GM18867 (cell line): Measurements from ENCODE around the gene GPR176.

Experiments
- ATAC-seq: cut with Tn5 transposase; IDR thresholded peaks from one replicate; pipeline ENCODE4 v1.9.1; 2021; ENCODE audit warnings: mild to moderate bottlenecking, moderate library complexity; ENCODE audit not compliant: unreplicated experiment

Gene GPR176

GRCh38 chr15:39786447-39787056, 133.5 kb downstream of the GPR176 start:
- no peak for ATAC-seq

DNA sequence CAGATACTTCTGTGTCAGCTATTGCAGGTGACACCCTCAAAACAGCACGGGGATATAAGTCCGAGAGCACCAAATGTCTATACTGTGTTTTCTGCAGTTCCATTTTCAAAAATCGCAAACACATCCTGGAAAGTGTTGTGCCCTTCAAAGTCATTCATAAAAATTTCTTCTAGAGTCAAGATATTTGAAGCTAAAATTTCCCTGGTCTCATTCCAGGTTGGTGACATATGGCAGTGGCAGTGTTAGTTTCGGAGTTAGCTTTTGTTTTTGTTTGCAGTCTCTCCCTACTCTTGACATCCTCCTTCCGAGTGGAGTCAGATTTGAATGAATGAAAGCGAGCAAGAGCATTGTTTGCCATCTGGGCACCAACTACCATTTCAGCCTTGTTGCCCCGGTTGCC, 134.2 kb downstream of the GPR176 start:
- ATAC-seq, result no peak

DNA sequence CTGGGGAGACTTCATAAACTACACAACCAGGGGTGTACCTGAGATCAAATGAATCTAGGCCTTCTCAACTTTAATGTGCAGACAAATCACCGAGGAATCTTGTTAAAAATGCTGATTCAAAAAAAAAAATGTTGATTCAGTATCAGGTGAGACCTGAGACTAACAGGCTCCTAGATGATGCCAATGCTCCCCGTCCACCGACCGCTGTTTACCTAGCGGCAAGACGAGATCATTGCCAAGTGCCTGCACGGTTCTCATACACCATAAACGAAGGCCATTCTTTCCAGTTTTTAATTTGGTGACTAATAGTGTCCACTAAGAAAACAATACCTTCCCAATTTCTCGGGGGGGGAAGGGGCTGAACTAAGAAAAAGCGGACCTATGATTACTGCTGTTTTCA, 134.9 kb downstream of the GPR176 start:
- no peak for ATAC-seq

- no peak for ATAC-seq
Measured at GRCh38 chr15:39784638-39785037, 135.4 kb downstream of the GPR176 start.

DNA sequence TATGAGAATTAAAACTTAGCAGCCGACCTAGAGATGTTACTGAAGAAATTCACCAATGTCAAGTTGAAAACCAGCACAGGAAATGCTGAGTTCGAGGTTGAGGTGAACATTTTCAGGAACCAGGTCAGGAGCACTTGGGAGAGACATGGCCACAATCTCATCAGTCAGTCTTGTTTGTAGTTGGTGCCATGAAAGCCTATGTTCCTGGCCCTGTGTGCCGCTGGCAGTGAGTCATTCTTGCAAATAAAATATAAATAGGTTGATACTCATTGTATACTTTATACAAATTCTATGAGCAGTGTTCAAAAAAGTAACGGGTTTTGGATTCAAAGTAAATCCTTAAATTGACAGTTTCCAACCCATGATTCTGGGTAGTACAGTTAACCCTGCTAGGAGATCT, 135.9 kb downstream of the GPR176 start:
- no peak for ATAC-seq

DNA sequence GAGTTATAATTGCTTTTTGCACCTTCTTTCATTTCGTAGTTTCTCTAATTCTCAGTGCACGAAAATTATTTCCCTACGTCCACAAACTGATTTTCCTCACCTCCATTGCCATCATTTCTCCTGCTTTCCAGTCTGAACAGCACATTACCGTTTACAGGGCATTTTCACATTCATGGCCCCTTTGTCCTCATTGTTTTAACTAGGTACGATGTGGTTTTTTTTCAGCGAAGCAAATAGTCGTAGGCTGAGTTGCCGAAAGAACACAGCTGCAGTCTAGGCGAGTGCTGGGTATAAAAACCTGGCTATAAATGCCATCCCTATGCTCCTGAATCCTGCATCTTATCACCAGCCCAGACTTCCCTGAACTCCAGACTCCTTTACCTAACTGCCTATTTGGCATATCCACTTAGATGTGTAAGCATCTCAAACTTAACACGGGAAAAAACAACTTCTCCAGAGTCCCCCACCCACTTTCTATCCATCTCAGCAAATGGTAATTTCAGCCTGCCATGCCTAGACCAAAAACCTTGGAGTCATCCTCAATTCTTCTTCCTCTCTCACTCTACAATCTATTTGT, 136.7 kb downstream of the GPR176 start:
- ATAC-seq, result no peak

- ATAC-seq, result peak; percentile 97
Measured at GRCh38 chr15:39782441-39783138, 137.5 kb downstream of the GPR176 start, which contains the start of gene FSIP1. TSS of gene FSIP1 (minus strand) at chr15:39782841. CDS start at chr15:39776524, 6,317 bp downstream.

- ATAC-seq, result no peak
Measured at GRCh38 chr15:39781967-39782302, 138.1 kb downstream of the GPR176 start.

DNA sequence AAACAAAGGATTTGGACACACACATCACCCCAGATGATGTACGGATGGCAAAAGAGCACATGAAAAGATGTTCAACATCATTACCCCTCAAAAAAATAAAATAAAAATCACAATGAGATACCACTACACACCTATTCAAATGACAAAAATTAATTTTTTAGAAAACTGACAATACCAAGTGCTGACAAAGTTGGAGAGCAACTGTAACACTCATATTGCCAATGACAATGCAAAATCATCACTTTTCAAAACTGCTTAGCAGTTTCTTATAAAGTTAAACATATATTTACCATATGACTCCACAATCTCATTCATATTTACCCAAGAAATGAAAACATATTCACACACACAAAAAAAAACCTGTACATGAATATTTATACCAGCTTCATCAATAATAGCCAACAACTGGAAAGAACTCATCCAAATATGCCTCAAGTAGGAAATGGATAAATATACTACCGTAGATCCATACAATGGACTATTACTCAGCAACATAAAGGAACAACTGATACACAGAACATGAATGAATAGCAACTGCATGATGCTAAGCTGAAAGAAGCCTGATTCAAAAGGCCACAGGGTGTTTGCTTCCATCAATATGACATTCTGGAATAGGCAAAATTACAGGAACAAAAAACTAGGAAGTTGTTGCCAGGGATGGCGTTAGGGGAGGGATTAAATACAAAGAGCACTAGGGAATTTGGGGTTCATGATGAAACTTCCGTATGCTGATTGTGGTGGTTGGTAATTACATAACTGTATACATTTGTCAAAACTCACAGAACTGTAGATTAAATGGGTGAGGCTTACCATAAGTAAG, 138.7 kb downstream of the GPR176 start:
- no peak for ATAC-seq

- no peak for ATAC-seq
Measured at GRCh38 chr15:39778021-39778420, 142.0 kb downstream of the GPR176 start.

DNA sequence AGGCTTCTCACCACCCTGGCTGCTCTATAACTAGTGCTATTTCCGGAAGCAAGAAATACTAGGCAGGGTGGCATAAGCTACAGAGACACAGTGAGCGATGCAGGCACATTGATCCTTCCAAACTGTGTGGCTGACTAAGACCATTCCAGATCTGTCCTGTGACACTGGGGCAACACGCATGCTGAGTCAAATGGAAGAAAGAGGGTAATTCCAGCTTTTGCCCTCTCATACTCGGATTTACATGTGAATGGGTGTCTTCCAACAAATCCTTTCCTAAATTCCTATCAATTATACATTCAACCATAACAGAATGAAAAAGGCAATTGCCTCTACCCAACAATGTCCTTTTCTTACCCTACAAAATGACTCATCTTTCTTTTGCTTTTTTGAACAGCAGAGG, 142.6 kb downstream of the GPR176 start:
- no peak for ATAC-seq

DNA sequence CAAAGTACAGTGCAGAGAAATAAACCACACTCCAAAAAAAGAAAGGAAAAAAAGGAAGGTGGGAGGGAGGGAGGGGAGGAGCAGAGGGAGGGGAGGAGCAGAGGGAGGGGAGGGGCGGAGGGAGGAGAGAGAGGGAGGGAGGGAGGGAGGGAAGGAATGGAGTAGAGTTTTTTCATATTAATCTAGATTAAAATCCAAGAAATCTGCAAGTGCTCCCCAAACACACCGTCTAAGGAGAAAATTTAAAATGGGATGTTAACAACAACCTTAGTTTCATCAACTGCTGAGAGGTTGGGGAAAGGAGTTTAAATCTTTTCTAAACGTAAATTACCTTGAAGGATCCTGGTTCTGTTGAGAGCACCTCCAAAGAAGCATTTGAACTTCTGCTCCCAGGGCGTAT, 144.0 kb downstream of the GPR176 start:
- no peak for ATAC-seq

GRCh38 chr15:39774688-39775267, 145.3 kb downstream of the GPR176 start:
- ATAC-seq, result no peak

DNA sequence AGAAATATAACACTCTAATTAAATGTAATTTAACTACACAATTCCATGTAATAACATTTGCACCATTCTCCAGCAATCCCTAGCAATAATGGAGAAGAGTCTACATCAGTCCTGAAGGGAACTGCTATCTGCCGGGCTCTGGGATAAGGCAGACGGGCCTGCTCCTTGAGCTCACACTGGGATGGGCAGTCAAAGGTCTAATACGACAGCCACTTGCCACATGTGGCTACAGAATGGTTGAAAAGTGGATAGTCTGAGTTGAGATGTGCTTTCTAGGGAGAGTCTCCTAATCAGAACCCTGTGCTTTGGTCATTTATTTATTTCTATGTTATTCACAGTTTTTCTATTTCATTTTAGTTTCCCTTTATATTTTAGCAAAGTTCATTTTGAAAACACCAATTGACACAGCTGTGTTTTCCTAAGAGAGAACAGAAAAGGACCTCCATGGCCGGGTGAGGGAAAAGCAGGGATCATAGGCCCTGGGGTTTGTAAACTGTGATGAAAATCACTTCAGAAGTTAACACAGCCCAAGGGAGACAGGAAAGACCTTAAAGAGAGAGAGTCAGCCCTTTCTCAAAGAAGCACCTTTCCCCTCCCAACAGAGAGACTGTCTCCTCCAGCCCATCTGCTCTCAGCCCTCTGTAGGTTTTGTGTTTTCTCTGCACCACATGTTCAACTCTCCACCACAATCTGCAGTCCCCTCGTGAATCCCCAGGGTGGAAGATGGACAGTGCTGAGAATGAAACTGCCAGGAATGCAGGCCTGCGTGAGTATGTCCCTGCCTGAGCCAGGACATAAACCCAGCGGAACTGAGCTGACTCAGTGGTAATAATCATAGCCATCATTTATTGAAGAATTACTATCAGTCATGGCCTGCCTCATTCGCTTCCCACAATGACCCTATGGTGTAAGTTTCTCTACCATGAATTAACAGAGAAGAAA, 149.0 kb downstream of the GPR176 start:
- no peak for ATAC-seq

GRCh38 chr15:39767921-39768320, 152.1 kb downstream of the GPR176 start:
- ATAC-seq, result no peak

GRCh38 chr15:39761006-39761405, 159.1 kb downstream of the GPR176 start:
- no peak for ATAC-seq

DNA sequence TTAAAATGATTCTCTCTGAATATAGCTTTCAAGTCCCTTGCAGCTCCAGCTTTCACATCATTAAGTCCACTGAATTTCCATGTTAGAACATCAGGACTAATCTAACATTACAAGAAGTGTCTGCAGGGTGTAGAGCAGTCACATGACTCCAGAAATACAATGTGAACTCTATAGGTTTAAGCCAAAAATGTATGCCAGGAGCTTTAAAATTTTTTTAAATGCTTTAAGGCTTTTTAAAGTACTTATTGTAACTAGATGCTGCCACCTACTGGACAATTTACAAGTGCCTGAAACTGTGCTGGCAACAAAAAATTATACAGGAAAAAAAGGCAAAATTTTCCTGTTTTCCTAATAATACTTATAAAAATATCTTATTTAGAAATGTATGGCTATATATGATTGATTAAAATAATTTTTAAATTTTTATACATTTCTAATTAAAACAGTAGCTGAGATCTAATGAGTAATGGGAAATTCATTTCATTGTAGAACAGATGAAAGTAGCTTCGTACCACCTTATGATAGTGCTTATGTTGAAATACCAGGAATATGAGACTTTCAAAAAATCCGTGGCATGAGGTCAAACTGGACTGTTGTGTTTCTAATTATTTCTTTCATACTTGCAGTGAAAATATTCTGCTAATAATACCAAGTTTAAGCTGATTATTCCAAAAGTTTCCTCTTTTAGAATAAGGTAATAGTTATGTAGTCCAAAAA, 163.1 kb downstream of the GPR176 start:
- no peak for ATAC-seq

DNA sequence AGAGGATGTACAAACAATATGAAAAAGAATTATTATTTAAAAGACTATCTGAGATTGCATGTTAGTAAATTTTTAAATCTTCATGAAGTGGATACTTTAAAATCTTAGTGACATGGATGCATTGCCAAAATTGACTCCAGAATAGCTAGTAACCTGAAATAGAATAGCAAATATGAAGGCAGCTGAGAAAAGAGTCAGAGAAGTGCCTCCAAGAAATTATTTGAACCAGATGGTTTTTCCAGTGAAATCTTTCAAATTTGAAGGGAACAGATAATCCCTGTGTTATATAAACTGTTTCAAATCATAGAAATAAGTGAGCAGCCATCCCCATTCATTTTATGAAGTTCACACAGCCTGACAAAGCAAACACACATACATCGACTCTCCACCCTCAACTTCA, 167.1 kb downstream of the GPR176 start:
- ATAC-seq, result no peak

- ATAC-seq, result no peak
Measured at GRCh38 chr15:39752246-39752645, 167.8 kb downstream of the GPR176 start.
